Measurements from ENCODE around the gene SURF6.

The SURF6 gene

GRCh38 chr9:133335924-133336811, at the start of gene SURF6:
SURF6 (minus strand) TSS chr9:133336188; CDS start chr9:133336132, 56 bp downstream.
- peak; percentile 22 for DNase-seq (ENCODE audit: low read depth, low spot score)
- Histone ChIP-seq H3K36me3 (ENCODE audit: insufficient read depth, low read length) (peaks cover 56% of the 10 kb centered on the region), H3K27ac (peak within 1 kb of the TSS; percentile 70), H3K4me3 (peak within 1 kb of the TSS; percentile 86), H3K9ac (ENCODE audit: insufficient read length) (peak within 1 kb of the TSS; percentile 87), H3K9me3 (ENCODE audit: low read depth, low read length) (no peaks in the 10 kb centered on the region)
- TF ChIP-seq FOXP2 (optimal IDR thresholded peaks at IDR 0.05; ENCODE audit: control extremely low read depth, extremely low read length, insufficient read depth) (no peak), POLR2AphosphoS5 (IDR thresholded peaks at IDR 0.05; ENCODE audit: borderline replicate concordance, low read depth, low read length) (peak; percentile 94)

- DNase-seq (ENCODE audit: low read depth, low spot score) = no peak
- H3K9ac ChIP-seq (ENCODE audit: insufficient read length) = no peak overlapping the region
- TF ChIP-seq FOXP2 (optimal IDR thresholded peaks at IDR 0.05; ENCODE audit: control extremely low read depth, extremely low read length, insufficient read depth) (no peak), EZH2 (IDR thresholded peaks at IDR 0.05) (no peak), POLR2AphosphoS5 (IDR thresholded peaks at IDR 0.05; ENCODE audit: borderline replicate concordance, low read depth, low read length) (no peak)
- no peak overlapping the region for H3K4me3 ChIP-seq
- no peaks in the 10 kb centered on the region for H3K9me3 ChIP-seq (ENCODE audit: low read depth, low read length)
- H3K27ac ChIP-seq = no peak overlapping the region
- no peaks in the 10 kb centered on the region for H3K36me3 ChIP-seq (ENCODE audit: insufficient read depth, low read length)
These were observed 49.5 kb upstream of the SURF6 start for GRCh38 chr9:133385452-133385851.

GRCh38 chr9:133384736-133385321, 48.8 kb upstream of the SURF6 start:
- TF ChIP-seq POLR2AphosphoS5 (IDR thresholded peaks at IDR 0.05; ENCODE audit: borderline replicate concordance, low read depth, low read length) (no peak), FOXP2 (optimal IDR thresholded peaks at IDR 0.05; ENCODE audit: control extremely low read depth, extremely low read length, insufficient read depth) (no peak), EZH2 (IDR thresholded peaks at IDR 0.05) (no peak)
- Histone ChIP-seq H3K9ac (ENCODE audit: insufficient read length) (no peak overlapping the region), H3K4me3 (no peak overlapping the region), H3K36me3 (ENCODE audit: insufficient read depth, low read length) (no peaks in the 10 kb centered on the region), H3K9me3 (ENCODE audit: low read depth, low read length) (no peaks in the 10 kb centered on the region), H3K27ac (no peak overlapping the region)
- DNase-seq (ENCODE audit: low read depth, low spot score) = no peak

- no peak overlapping the region for H3K4me3 ChIP-seq
- no peak overlapping the region for H3K9ac ChIP-seq (ENCODE audit: insufficient read length)
- no peak for DNase-seq (ENCODE audit: low read depth, low spot score)
- H3K27ac ChIP-seq = no peak overlapping the region
- H3K36me3 ChIP-seq (ENCODE audit: insufficient read depth, low read length) = no peaks in the 10 kb centered on the region
- TF ChIP-seq FOXP2 (optimal IDR thresholded peaks at IDR 0.05; ENCODE audit: control extremely low read depth, extremely low read length, insufficient read depth) (no peak), POLR2AphosphoS5 (IDR thresholded peaks at IDR 0.05; ENCODE audit: borderline replicate concordance, low read depth, low read length) (no peak), EZH2 (IDR thresholded peaks at IDR 0.05) (no peak)
- no peaks in the 10 kb centered on the region for H3K9me3 ChIP-seq (ENCODE audit: low read depth, low read length)
These were observed 47.5 kb upstream of the SURF6 start for GRCh38 chr9:133383438-133383837.

GRCh38 chr9:133382507-133383141, 46.6 kb upstream of the SURF6 start:
- no peak overlapping the region for H3K9ac ChIP-seq (ENCODE audit: insufficient read length)
- H3K9me3 ChIP-seq (ENCODE audit: low read depth, low read length) = no peaks in the 10 kb centered on the region
- no peak for DNase-seq (ENCODE audit: low read depth, low spot score)
- no peak overlapping the region for H3K27ac ChIP-seq
- no peak for TF ChIP-seq EZH2 (IDR thresholded peaks at IDR 0.05)
- TF ChIP-seq FOXP2 (optimal IDR thresholded peaks at IDR 0.05; ENCODE audit: control extremely low read depth, extremely low read length, insufficient read depth) = no peak
- TF ChIP-seq POLR2AphosphoS5 (IDR thresholded peaks at IDR 0.05; ENCODE audit: borderline replicate concordance, low read depth, low read length) = no peak
- no peaks in the 10 kb centered on the region for H3K36me3 ChIP-seq (ENCODE audit: insufficient read depth, low read length)
- no peak overlapping the region for H3K4me3 ChIP-seq

- DNase-seq (ENCODE audit: low read depth, low spot score) = no peak
- TF ChIP-seq EZH2 (IDR thresholded peaks at IDR 0.05) = no peak
These were observed 44.7 kb upstream of the SURF6 start for GRCh38 chr9:133380734-133381133.

GRCh38 chr9:133379153-133380086, 43.4 kb upstream of the SURF6 start:
- H3K4me3 ChIP-seq = no peak overlapping the region
- TF ChIP-seq FOXP2 (optimal IDR thresholded peaks at IDR 0.05; ENCODE audit: control extremely low read depth, extremely low read length, insufficient read depth) (no peak), POLR2AphosphoS5 (IDR thresholded peaks at IDR 0.05; ENCODE audit: borderline replicate concordance, low read depth, low read length) (no peak), EZH2 (IDR thresholded peaks at IDR 0.05) (no peak)

More at GRCh38 chr9:133380734-133381133, 44.7 kb upstream of the SURF6 start:
- no peaks in the 10 kb centered on the region for H3K36me3 ChIP-seq (ENCODE audit: insufficient read depth, low read length)
- H3K27ac ChIP-seq = no peak overlapping the region
- no peak overlapping the region for H3K4me3 ChIP-seq
- H3K9ac ChIP-seq (ENCODE audit: insufficient read length) = no peak overlapping the region
- no peaks in the 10 kb centered on the region for H3K9me3 ChIP-seq (ENCODE audit: low read depth, low read length)

More at GRCh38 chr9:133379153-133380086, 43.4 kb upstream of the SURF6 start:
- no peak overlapping the region for H3K9ac ChIP-seq (ENCODE audit: insufficient read length)
- no peak overlapping the region for H3K27ac ChIP-seq
- H3K36me3 ChIP-seq (ENCODE audit: insufficient read depth, low read length) = no peaks in the 10 kb centered on the region
- no peaks in the 10 kb centered on the region for H3K9me3 ChIP-seq (ENCODE audit: low read depth, low read length)
- DNase-seq (ENCODE audit: low read depth, low spot score) = no peak
